Ovary (tissue), 3 donors: ENCODE results near the gene CLCN1.
"Not testable (repeated sequence)": the region's sequence is repeated elsewhere in the genome, so short reads cannot be mapped to it uniquely, and the experiment has no call there.

Experiments
- CTCF ChIP-seq, 3 donors: fragments of 450-650 bp in 2 of 3; fragments of 200-600 bp in 1 of 3; IDR thresholded peaks; one replicate each; pipeline versions ENCODE4 v1.5.1 to v1.8.0; 2016 to 2022; ENCODE audit warnings: antibody characterized with exemption in 3 of 3, mild to moderate bottlenecking in 1 of 3
- EP300 ChIP-seq: sonication (generic); formaldehyde crosslinking; IDR thresholded peaks from one replicate; pipeline ENCODE4 v1.6.1; 2017; ENCODE audit warnings: antibody characterized with exemption
- POLR2A ChIP-seq: fragments of 450-650 bp; IDR thresholded peaks from one replicate; pipeline ENCODE4 v1.6.1; 2017; ENCODE audit warnings: antibody characterized with exemption, mild to moderate bottlenecking, moderate library complexity
- donor health status: DM: no; HTN: no; CAD: no.

- not testable (repeated sequence) for TF ChIP-seq CTCF (IDR thresholded peaks at IDR 0.05); POLR2A; EP300
These were observed 26.0 kb upstream of the CLCN1 start for GRCh38 chr7:143289888-143290287.
